ENCODE data around the gene PFKFB4.
"Not testable (repeated sequence)": the region's sequence is repeated elsewhere in the genome, so short reads cannot be mapped to it uniquely, and the experiment has no call there.

Gene PFKFB4

GRCh38 chr3:48558493-48559134 is 2.0 kb upstream of the PFKFB4 start:
- DNase-seq (ENCODE audit: low spot score), result no peak

GRCh38 chr3:48555949-48556795 is 431 bp downstream of the PFKFB4 start:
- DNase-seq (ENCODE audit: low spot score), result no peak

GRCh38 chr3:48555231-48555948 is 1.2 kb downstream of the PFKFB4 start:
- DNase-seq (ENCODE audit: low spot score), result no peak

- DNase-seq (ENCODE audit: low spot score), result no peak
These were observed 2.4 kb downstream of the PFKFB4 start for GRCh38 chr3:48553886-48554845.

- DNase-seq (ENCODE audit: low spot score), result no peak
These were observed 3.2 kb downstream of the PFKFB4 start for GRCh38 chr3:48553361-48553760.

- DNase-seq (ENCODE audit: low spot score), result no peak
These were observed 4.3 kb downstream of the PFKFB4 start for GRCh38 chr3:48552111-48552951.

- DNase-seq (ENCODE audit: low spot score), result not testable (repeated sequence)
These were observed 5.0 kb downstream of the PFKFB4 start for GRCh38 chr3:48551651-48552050.

GRCh38 chr3:48548729-48549705 is 7.6 kb downstream of the PFKFB4 start:
- DNase-seq (ENCODE audit: low spot score), result no peak

GRCh38 chr3:48548126-48548525 is 8.5 kb downstream of the PFKFB4 start:
- DNase-seq (ENCODE audit: low spot score), result no peak

GRCh38 chr3:48546203-48546829 is 10.3 kb downstream of the PFKFB4 start:
- no peak for DNase-seq (ENCODE audit: low spot score)

- no peak for DNase-seq (ENCODE audit: low spot score)
These were observed 12.5 kb downstream of the PFKFB4 start for GRCh38 chr3:48544141-48544540.

GRCh38 chr3:48543271-48543866 is 13.2 kb downstream of the PFKFB4 start:
- no peak for DNase-seq (ENCODE audit: low spot score)

GRCh38 chr3:48538451-48538850 is 18.2 kb downstream of the PFKFB4 start:
- no peak for DNase-seq (ENCODE audit: low spot score)

GRCh38 chr3:48536785-48537184 is 19.8 kb downstream of the PFKFB4 start:
- DNase-seq (ENCODE audit: low spot score), result no peak

GRCh38 chr3:48536116-48536515 is 20.5 kb downstream of the PFKFB4 start:
- no peak for DNase-seq (ENCODE audit: low spot score)

GRCh38 chr3:48535578-48535977 is 21.0 kb downstream of the PFKFB4 start:
- no peak for DNase-seq (ENCODE audit: low spot score)

- no peak for DNase-seq (ENCODE audit: low spot score)
These were observed 23.6 kb downstream of the PFKFB4 start for GRCh38 chr3:48532977-48533337.

GRCh38 chr3:48532271-48532976 is 24.2 kb downstream of the PFKFB4 start:
- no peak for DNase-seq (ENCODE audit: low spot score)

All from COLO829 (cell line).